GM12878 (cell line): ENCODE results near the gene IER5. TPM values are rescaled to one million over a fixed set of nuclear protein-coding genes. Genes with fewer than 3 reads are reported as not detected.

Experiments
- ASH2L ChIP-seq: fragments of 300-600, 200-600 bp; sonication (generic); IDR thresholded peaks from 2 replicates; pipeline ENCODE4 v1.6.1; 2017; ENCODE audit warnings: low read depth, mild to moderate bottlenecking, borderline replicate concordance
- CBFB ChIP-seq: IDR thresholded peaks from 2 replicates; pipeline ENCODE4 v1.6.1; 2016; ENCODE audit warnings: antibody characterized with exemption, low read depth
- EGR1 ChIP-seq, 2 experiments: IDR thresholded peaks; 1 replicate in 1 of 2; 2 replicates in 1 of 2; pipeline ENCODE4 v1.6.1; 2011 to 2012; ENCODE audit warnings: low read depth in 2 of 2, low read length in 2 of 2, borderline replicate concordance in 1 of 2, mild to moderate bottlenecking in 1 of 2, moderate library complexity in 1 of 2
- ESRRA ChIP-seq: IDR thresholded peaks from 2 replicates; pipeline ENCODE4 v1.6.1; 2012; ENCODE audit warnings: mild to moderate bottlenecking, low read length, improper control_type of control experiment
- FOXK2 ChIP-seq: fragments of 450-650 bp; IDR thresholded peaks from 2 replicates; pipeline ENCODE4 v1.6.1; 2017; ENCODE audit warnings: mild to moderate bottlenecking, moderate library complexity
- GATAD2B ChIP-seq: fragments of 450-650 bp; conservative IDR thresholded peaks from 2 replicates; pipeline ENCODE4 v1.6.1; 2017; ENCODE audit warnings: low read depth, mild to moderate bottlenecking, moderate library complexity
- HSF1 ChIP-seq: fragments of 150-350 bp; IDR thresholded peaks from 2 replicates; pipeline ENCODE4 v1.6.1; 2014; ENCODE audit warnings: mild to moderate bottlenecking, low read depth, low read length
- MEF2B ChIP-seq: fragments of 450-650 bp; IDR thresholded peaks from 2 replicates; pipeline ENCODE4 v1.6.1; 2018; ENCODE audit warnings: mild to moderate bottlenecking, moderate library complexity; ENCODE audit not compliant: partially characterized antibody, poor library complexity, severe bottlenecking
- NRF1 ChIP-seq: conservative IDR thresholded peaks from 2 replicates; pipeline ENCODE4 v1.6.1; 2011; ENCODE audit warnings: mild to moderate bottlenecking, low read depth, low read length, improper control_type of control experiment
- PML ChIP-seq: IDR thresholded peaks from 2 replicates; pipeline ENCODE4 v1.6.1; 2012; ENCODE audit warnings: low read length, inconsistent platforms
- POLR2AphosphoS2 ChIP-seq: IDR thresholded peaks from 2 replicates; pipeline ENCODE4 v1.6.1; 2011; ENCODE audit warnings: low read depth, mild to moderate bottlenecking, low read length, improper control_type of control experiment, moderate library complexity
- SKIL ChIP-seq: fragments of 450-650 bp; IDR thresholded peaks from 2 replicates; pipeline ENCODE4 v1.6.1; 2017; ENCODE audit warnings: mild to moderate bottlenecking, low read depth, inconsistent platforms; ENCODE audit not compliant: poor library complexity, severe bottlenecking
- SMAD1 ChIP-seq: fragments of 450-650 bp; IDR thresholded peaks from 2 replicates; pipeline ENCODE4 v1.6.1; 2018; ENCODE audit warnings: mild to moderate bottlenecking, low read depth; ENCODE audit not compliant: partially characterized antibody
- SUZ12 ChIP-seq: fragments of 200-600 bp; sonication (generic); IDR thresholded peaks from one replicate; pipeline ENCODE4 v1.6.1; 2018; ENCODE audit warnings: antibody characterized with exemption, mild to moderate bottlenecking; ENCODE audit not compliant: unreplicated experiment
- TBL1XR1 ChIP-seq: IDR thresholded peaks from 2 replicates; pipeline ENCODE4 v1.6.1; 2012; ENCODE audit warnings: low read depth, low read length, improper control_type of control experiment
- TCF3 ChIP-seq: IDR thresholded peaks from 2 replicates; pipeline ENCODE4 v1.6.1; 2012; ENCODE audit warnings: low read depth, mild to moderate bottlenecking, low read length, borderline replicate concordance; ENCODE audit not compliant: insufficient read depth
- YBX1 ChIP-seq: fragments of 450-650 bp; IDR thresholded peaks from 2 replicates; pipeline ENCODE4 v1.6.1; 2016; ENCODE audit warnings: antibody characterized with exemption
- ZBED1 ChIP-seq: IDR thresholded peaks from 2 replicates; pipeline ENCODE4 v1.6.1; 2016; ENCODE audit warnings: borderline replicate concordance
- ZNF217 ChIP-seq: fragments of 450-650 bp; IDR thresholded peaks from 2 replicates; pipeline ENCODE4 v1.6.1; 2017; ENCODE audit warnings: antibody characterized with exemption, mild to moderate bottlenecking
- ZSCAN29 ChIP-seq: fragments of 450-650 bp; IDR thresholded peaks from 2 replicates; pipeline ENCODE4 v1.6.1; 2017; ENCODE audit warnings: mild to moderate bottlenecking, moderate library complexity
- polyA plus RNA-seq, 11 experiments: library from polyadenylated mRNA; depleted of rRNA in 4 of 11; unstranded in 6 of 11; stranded (reverse) in 5 of 11; fragments of >200 nt; fragmentation: Nextera tagmentation in 4 of 11; fragmentation: Illumina TruSeq in 1 of 11; extraction: Ambion mirVana in 4 of 11; extraction: Trizol in 1 of 11; gene quantifications; 1 replicate in 1 of 11; 2 replicates in 10 of 11; pipeline versions ENCODE4 v1.2.1 to v1.2.3, GENCODE V29; 2011 to 2016; ENCODE audit warnings: inconsistent platforms in 2 of 11, missing spikeins in 2 of 11, low read depth in 1 of 11
- total RNA-seq, 4 experiments: library from RNA; depleted of rRNA in 3 of 4; stranded (reverse); fragments of >200 nt in 3 of 4; fragmentation: Illumina TruSeq in 1 of 4; extraction: Trizol in 1 of 4; gene quantifications; 2 replicates each; pipeline versions ENCODE4 v1.2.1 to v1.2.3, GENCODE V29; 2013 to 2021
- TF ChIP-seq, protein P1 (sequence below): fragments of 450-650 bp; IDR thresholded peaks from 2 replicates; pipeline ENCODE4 v1.6.1; 2016; ENCODE audit warnings: mild to moderate bottlenecking
- TF ChIP-seq, protein P2 (sequence below): IDR thresholded peaks from 2 replicates; pipeline ENCODE4 v1.6.1; 2011; ENCODE audit warnings: low read depth, mild to moderate bottlenecking, low read length, moderate library complexity, borderline replicate concordance; ENCODE audit errors: extremely low read depth

IER5 gene
- total and polyA plus RNA-seq, 10 of the 15 experiments (the other 5 are each of a cell fraction or from before 2014, with no cell fraction given) = 4.3 to 75.2 (median 30.5) TPM

GRCh38 chr1:181131255-181131941 is 42.9 kb downstream of the IER5 start (continued):
- TF ChIP-seq ESRRA (0 out of 2 replicates have a peak, but pooled peaks have one; percentile 59), CBFB (peak; percentile 68; the same call in 1 of the 2 replicates), SKIL (peak; percentile 86), PML (no peak), SMAD1 (no peak), FOXK2 (no peak), POLR2AphosphoS2 (no peak), GATAD2B (no peak; the same call in 1 of the 2 replicates), MEF2B (peak; percentile 93), TBL1XR1 (0 out of 2 replicates have a peak, but pooled peaks have one; percentile 48), EGR1 (IDR thresholded peaks at IDR 0.05; ENCODE audit: borderline replicate concordance in 1 of 2, low read depth in 2 of 2, low read length in 2 of 2) (peak in 1 of 2 experiments; percentile 88; a peak in 1 of 3 replicates), NRF1 (no peak), ASH2L (no peak), SUZ12 (no peak), ZNF217 (0 out of 2 replicates have a peak, but pooled peaks have one; percentile 10), TCF3 (peak; percentile 93), ZBED1 (no peak), YBX1 (no peak), ZSCAN29 (peak; percentile 100), HSF1 (no peak)
- TF ChIP-seq, protein P1, sequence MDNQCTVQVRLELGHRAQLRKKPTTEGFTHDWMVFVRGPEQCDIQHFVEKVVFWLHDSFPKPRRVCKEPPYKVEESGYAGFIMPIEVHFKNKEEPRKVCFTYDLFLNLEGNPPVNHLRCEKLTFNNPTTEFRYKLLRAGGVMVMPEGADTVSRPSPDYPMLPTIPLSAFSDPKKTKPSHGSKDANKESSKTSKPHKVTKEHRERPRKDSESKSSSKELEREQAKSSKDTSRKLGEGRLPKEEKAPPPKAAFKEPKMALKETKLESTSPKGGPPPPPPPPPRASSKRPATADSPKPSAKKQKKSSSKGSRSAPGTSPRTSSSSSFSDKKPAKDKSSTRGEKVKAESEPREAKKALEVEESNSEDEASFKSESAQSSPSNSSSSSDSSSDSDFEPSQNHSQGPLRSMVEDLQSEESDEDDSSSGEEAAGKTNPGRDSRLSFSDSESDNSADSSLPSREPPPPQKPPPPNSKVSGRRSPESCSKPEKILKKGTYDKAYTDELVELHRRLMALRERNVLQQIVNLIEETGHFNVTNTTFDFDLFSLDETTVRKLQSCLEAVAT = no peak; the same call in 1 of the 2 replicates
- TF ChIP-seq, protein P2, sequence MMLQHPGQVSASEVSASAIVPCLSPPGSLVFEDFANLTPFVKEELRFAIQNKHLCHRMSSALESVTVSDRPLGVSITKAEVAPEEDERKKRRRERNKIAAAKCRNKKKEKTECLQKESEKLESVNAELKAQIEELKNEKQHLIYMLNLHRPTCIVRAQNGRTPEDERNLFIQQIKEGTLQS = no peak
